Measurements from ENCODE around the gene MRPL33. TPM values are rescaled to one million over a fixed set of nuclear protein-coding genes. Genes with fewer than 3 reads are reported as not detected.

The MRPL33 gene
- total RNA-seq, 1 donor from 2014 or later: 53.5 TPM

DNA sequence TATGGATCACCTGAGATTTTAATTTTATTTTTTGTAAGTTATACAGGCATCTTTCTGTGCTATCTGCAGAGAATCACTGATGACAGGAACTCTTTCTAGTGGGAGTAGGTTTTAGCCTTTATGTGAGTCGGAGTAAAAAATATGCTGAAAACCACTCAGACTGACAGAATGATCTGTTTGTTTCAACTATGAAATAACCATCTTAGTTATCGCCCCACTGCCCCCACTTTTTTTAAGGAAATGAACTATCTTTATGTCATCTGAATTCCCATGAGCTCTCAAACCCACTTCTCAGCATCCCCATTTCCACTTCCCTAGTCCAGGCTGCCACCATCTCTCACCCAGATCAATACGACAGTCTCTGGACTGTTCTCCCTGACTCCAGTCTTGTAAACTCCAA, 38.9 kb downstream of the MRPL33 start:
- no peaks in the 10 kb centered on the region for H3K36me3 Mint-ChIP-seq (ENCODE audit: low read depth)
- no peaks in the 10 kb centered on the region for H3K4me1 Mint-ChIP-seq
- peaks cover 4% of the 10 kb centered on the region for H3K9me3 Mint-ChIP-seq
- H3K27me3 Mint-ChIP-seq (ENCODE audit: low read depth): no peaks in the 10 kb centered on the region
- TF ChIP-seq, protein P1, sequence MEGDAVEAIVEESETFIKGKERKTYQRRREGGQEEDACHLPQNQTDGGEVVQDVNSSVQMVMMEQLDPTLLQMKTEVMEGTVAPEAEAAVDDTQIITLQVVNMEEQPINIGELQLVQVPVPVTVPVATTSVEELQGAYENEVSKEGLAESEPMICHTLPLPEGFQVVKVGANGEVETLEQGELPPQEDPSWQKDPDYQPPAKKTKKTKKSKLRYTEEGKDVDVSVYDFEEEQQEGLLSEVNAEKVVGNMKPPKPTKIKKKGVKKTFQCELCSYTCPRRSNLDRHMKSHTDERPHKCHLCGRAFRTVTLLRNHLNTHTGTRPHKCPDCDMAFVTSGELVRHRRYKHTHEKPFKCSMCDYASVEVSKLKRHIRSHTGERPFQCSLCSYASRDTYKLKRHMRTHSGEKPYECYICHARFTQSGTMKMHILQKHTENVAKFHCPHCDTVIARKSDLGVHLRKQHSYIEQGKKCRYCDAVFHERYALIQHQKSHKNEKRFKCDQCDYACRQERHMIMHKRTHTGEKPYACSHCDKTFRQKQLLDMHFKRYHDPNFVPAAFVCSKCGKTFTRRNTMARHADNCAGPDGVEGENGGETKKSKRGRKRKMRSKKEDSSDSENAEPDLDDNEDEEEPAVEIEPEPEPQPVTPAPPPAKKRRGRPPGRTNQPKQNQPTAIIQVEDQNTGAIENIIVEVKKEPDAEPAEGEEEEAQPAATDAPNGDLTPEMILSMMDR (conservative IDR thresholded peaks at IDR 0.05): no peak
- no peak for DNase-seq (ENCODE audit: low read depth, low spot score)
- no peak overlapping the region for H3K4me3 Mint-ChIP-seq
- no peak overlapping the region for H3K27ac Mint-ChIP-seq (ENCODE audit: unreplicated experiment)

DNA sequence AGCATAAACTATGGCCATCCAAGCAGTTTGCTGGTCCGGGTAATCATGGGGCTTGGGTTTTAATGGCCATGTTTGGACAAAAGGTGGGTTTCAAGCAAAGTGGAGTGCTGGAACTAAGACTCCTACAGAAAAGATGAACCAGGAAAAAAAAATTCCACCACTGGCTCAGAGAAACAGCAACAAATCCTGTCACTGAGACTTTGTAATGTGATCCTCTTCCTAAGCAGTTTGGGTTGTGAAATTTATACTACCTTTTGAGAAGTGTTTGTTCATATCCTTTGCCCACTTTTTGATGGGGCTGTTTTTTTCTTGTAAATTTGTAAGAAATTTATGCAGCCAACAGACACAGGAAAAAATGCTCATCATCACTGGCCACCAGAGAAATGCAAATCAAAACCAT, 40.2 kb downstream of the MRPL33 start:
- no peaks in the 10 kb centered on the region for H3K27me3 Mint-ChIP-seq (ENCODE audit: low read depth)
- TF ChIP-seq, protein P1 (conservative IDR thresholded peaks at IDR 0.05): no peak
- DNase-seq (ENCODE audit: low read depth, low spot score): no peak
- no peak overlapping the region for H3K4me3 Mint-ChIP-seq
- H3K4me1 Mint-ChIP-seq: no peaks in the 10 kb centered on the region
- peaks cover 4% of the 10 kb centered on the region for H3K9me3 Mint-ChIP-seq
- H3K36me3 Mint-ChIP-seq (ENCODE audit: low read depth): no peaks in the 10 kb centered on the region
- H3K27ac Mint-ChIP-seq (ENCODE audit: unreplicated experiment): no peak overlapping the region

DNA sequence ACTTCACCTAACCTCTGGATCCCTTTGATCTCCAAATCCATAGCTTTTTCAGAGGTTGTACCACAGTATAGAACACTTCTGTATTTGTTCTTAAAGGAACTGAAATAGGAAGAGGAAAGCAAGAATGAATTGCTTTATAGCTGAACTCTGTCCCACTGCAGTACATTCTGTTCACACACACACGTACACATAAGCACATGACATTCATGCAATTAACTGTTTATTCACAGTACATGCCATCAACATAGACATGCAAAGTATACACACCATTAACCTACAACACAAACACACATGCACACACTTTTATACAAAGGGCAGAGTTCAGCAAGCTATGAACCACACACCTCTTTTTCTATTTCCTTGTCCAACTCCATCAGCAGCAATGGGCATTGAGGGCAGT, 43.2 kb downstream of the MRPL33 start:
- Mint-ChIP-seq H3K4me1 (no peaks in the 10 kb centered on the region), H3K4me3 (no peak overlapping the region), H3K27ac (ENCODE audit: unreplicated experiment) (no peak overlapping the region), H3K27me3 (ENCODE audit: low read depth) (no peaks in the 10 kb centered on the region), H3K36me3 (ENCODE audit: low read depth) (no peaks in the 10 kb centered on the region), H3K9me3 (peaks cover 6% of the 10 kb centered on the region)
- TF ChIP-seq, protein P1 (conservative IDR thresholded peaks at IDR 0.05): no peak
- DNase-seq (ENCODE audit: low read depth, low spot score): no peak

DNA sequence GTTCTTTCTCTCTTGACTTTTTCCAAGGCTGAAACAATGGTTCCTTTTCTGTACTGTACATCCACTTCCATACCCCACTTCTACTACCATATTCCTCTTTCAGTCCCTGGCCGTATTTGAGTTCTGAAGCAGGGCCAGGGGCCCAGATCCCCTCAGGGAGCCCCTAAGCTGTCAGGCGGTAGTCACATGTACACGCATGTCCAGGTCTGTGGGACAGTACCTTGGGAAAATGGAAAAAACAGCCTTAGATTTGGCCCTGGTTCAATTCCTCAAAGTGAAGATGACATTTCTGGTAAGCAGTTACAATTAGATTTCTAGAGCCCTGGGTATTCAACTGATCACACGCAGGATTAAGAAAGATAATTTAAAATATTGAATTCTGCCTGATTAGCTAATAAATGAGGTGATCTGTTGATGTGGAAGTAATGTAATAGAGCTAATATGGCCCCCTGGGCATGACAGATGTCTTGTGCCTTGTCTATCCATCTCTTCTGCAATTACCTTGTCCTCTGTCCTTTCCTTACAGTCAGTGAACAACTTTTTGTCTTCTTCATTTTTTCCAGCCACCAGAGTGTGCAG, 44.4 kb downstream of the MRPL33 start:
- no peaks in the 10 kb centered on the region for H3K4me1 Mint-ChIP-seq
- peaks cover 6% of the 10 kb centered on the region for H3K9me3 Mint-ChIP-seq
- no peaks in the 10 kb centered on the region for H3K36me3 Mint-ChIP-seq (ENCODE audit: low read depth)
- no peaks in the 10 kb centered on the region for H3K27me3 Mint-ChIP-seq (ENCODE audit: low read depth)
- TF ChIP-seq, protein P1 (conservative IDR thresholded peaks at IDR 0.05): no peak
- DNase-seq (ENCODE audit: low read depth, low spot score): no peak
- H3K4me3 Mint-ChIP-seq: no peak overlapping the region
- H3K27ac Mint-ChIP-seq (ENCODE audit: unreplicated experiment): no peak overlapping the region

DNA sequence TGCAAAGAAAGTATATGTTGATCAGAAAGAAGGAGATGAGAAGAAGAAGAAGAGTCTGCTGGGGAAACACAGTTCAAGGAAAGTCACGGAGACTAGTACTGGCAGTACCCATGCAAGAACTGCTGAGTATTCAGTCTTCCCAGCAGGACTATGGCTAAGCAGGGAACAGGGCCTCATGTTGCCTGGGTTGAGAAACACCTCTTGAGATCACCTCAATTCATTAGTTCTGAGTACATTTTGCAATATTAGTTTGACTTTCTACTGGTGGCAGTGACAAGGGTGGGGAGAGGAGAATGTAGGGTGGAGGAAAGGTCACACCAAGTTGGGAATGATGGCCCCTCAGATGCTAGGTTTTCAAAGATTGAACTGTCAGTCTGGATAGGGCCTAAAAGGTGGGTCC, 50.5 kb downstream of the MRPL33 start:
- peaks cover 2% of the 10 kb centered on the region for H3K36me3 Mint-ChIP-seq (ENCODE audit: low read depth)
- H3K9me3 Mint-ChIP-seq: peaks cover 12% of the 10 kb centered on the region
- no peak overlapping the region for H3K4me3 Mint-ChIP-seq
- H3K27me3 Mint-ChIP-seq (ENCODE audit: low read depth): no peaks in the 10 kb centered on the region
- H3K27ac Mint-ChIP-seq (ENCODE audit: unreplicated experiment): no peak overlapping the region
- DNase-seq (ENCODE audit: low read depth, low spot score): no peak
- H3K4me1 Mint-ChIP-seq: no peaks in the 10 kb centered on the region
- TF ChIP-seq, protein P1 (conservative IDR thresholded peaks at IDR 0.05): no peak

All from neural crest cell (in vitro differentiated cells).